ENCODE results near the gene PHC3. TPM values are rescaled to one million over a fixed set of nuclear protein-coding genes. Genes with fewer than 3 reads are reported as not detected.

The PHC3 gene
- total RNA-seq, 1 donor from 2014 or later: 32.9 TPM

DNA sequence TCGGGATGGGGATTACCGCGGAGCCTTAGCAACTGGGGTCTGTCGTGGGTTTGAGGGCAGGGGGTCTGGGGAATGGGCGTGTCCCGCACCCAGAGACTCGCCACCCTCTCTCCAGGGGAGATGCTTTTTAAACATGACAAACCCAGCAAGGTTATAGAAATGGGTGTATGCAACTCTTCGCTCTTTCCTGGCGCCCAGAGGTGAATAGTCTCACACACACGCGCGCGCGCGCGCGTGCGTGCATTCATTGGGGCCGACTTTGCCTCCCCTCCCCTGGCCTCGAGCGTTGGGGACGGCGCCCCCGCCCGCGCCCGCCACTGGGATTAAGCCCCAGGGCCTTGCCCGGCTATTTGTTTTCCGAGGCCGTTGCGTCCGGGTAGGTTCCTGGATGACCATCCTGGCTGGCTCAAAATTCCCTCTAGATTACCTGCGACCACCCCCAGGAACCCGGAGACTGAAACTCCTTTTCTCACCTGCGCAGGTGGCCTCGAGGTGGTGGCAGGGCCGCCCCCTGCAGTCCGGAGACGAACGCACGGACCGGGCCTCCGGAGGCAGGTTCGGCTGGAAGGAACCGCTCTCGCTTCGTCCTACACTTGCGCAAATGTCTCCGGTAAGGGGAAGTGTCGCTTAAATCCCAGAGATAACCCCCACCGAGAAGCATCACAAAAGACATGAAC is 143.0 kb downstream of the PHC3 start:
- Histone ChIP-seq H3K36me3 (ENCODE audit: control insufficient read depth in 3 of 3, insufficient read depth in 3 of 3, low read length in 3 of 3) (no peaks in the 10 kb centered on the region), H3K27me3 (ENCODE audit: control insufficient read depth in 3 of 3, insufficient read depth in 3 of 3, low read length in 3 of 3) (peaks cover 24 to 28% (median 27%) of the 10 kb centered on the region in 3 donors), H3K9me3 (ENCODE audit: control insufficient read depth in 3 of 3, low read length in 3 of 3) (no peaks in the 10 kb centered on the region), H3K4me1 (ENCODE audit: control insufficient read depth in 3 of 3, insufficient read depth in 3 of 3, low read length in 3 of 3) (peaks cover 2 to 6% (median 4%) of the 10 kb centered on the region in 3 donors), H3K4me3 (ENCODE audit: low read length in 3 of 3) (peak overlapping the region; percentile 58 to 60 (median 58)), H3K27ac (ENCODE audit: low read depth, low read length) (no peak overlapping the region), H3K9ac (ENCODE audit: low read depth in 1 of 3, low read length in 3 of 3) (peak overlapping the region in 1 of 3 donors; percentile 20)

Small RNA genes lying within 50 kb of the gene (small RNA-seq; reads per million reads assigned to genes)
- gene RNU4-38P (not detected), gene RNU6-315P (not detected)

Other genes starting within 250 kb of the PHC3 start
- gene SEC62, start 214.9 kb downstream of the PHC3 start, total RNA-seq: 25.1 TPM
- 2.6 TPM for gene GPR160, start 143.7 kb downstream of the PHC3 start, total RNA-seq
- gene PRKCI, start 40.7 kb upstream of the PHC3 start, total RNA-seq: 21.9 TPM
- 32.4 TPM for gene SKIL, start 176.0 kb upstream of the PHC3 start, total RNA-seq
- gene CLDN11, start 237.1 kb upstream of the PHC3 start, total RNA-seq: 1.6 TPM